Mesendoderm (in vitro differentiated cells): ENCODE results near the gene NT5DC1.

ENCODE experiments used
- DNase-seq: peaks from one replicate; pipeline ENCODE4 v3.0.0; 2013
- H2AK5ac ChIP-seq: 2 replicates; pipeline ENCODE4 v1.6.1; 2013; ENCODE audit warnings: low read length, inconsistent platforms
- H2BK120ac ChIP-seq: 2 replicates; pipeline ENCODE4 v1.6.1; 2013; ENCODE audit warnings: low read depth, mild to moderate bottlenecking, low read length, moderate library complexity, mixed read lengths
- H2BK15ac ChIP-seq: replicated peaks from 2 replicates; pipeline ENCODE4 v1.6.1; 2013; ENCODE audit warnings: low read depth, mild to moderate bottlenecking, moderate library complexity
- H2BK5ac ChIP-seq: 2 replicates; pipeline ENCODE4 v1.6.1; 2013; ENCODE audit warnings: low read length, inconsistent platforms
- H3K18ac ChIP-seq: 2 replicates; pipeline ENCODE4 v1.6.1; 2013; ENCODE audit warnings: mild to moderate bottlenecking, low read length, mixed read lengths
- H3K23ac ChIP-seq: one replicate; pipeline ENCODE4 v1.6.1; 2013; ENCODE audit warnings: low read length
- H3K27ac ChIP-seq: 2 replicates; pipeline ENCODE4 v1.5.1; 2013; ENCODE audit warnings: low read depth, mild to moderate bottlenecking, inconsistent platforms, low read length, moderate library complexity
- H3K27me3 ChIP-seq: 2 replicates; pipeline ENCODE4 v1.6.1; 2013; ENCODE audit warnings: low read length, control low read depth, mild to moderate bottlenecking, inconsistent platforms; ENCODE audit not compliant: insufficient read depth, poor library complexity
- H3K36me3 ChIP-seq: 2 replicates; pipeline ENCODE4 v1.6.1; 2013; ENCODE audit warnings: low read length, inconsistent platforms; ENCODE audit not compliant: control insufficient read depth, insufficient read depth
- H3K4ac ChIP-seq: one replicate; pipeline ENCODE4 v1.6.1; 2013; ENCODE audit warnings: low read depth, mild to moderate bottlenecking, low read length, moderate library complexity
- H3K4me1 ChIP-seq: 2 replicates; pipeline ENCODE4 v1.6.1; 2013; ENCODE audit warnings: low read depth, low read length, inconsistent platforms; ENCODE audit not compliant: control insufficient read depth
- H3K4me2 ChIP-seq: 2 replicates; pipeline ENCODE4 v1.6.1; 2013; ENCODE audit warnings: low read length
- H3K4me3 ChIP-seq: 2 replicates; pipeline ENCODE4 v1.5.1; 2013; ENCODE audit warnings: mild to moderate bottlenecking, low read length
- H3K56ac ChIP-seq: one replicate; pipeline ENCODE4 v1.6.1; 2013; ENCODE audit warnings: low read length
- H3K79me1 ChIP-seq: 2 replicates; pipeline ENCODE4 v1.6.1; 2013; ENCODE audit warnings: low read length, inconsistent platforms
- H3K79me2 ChIP-seq: 2 replicates; pipeline ENCODE4 v1.6.1; 2013; ENCODE audit warnings: mild to moderate bottlenecking, low read length; ENCODE audit not compliant: control insufficient read depth, insufficient read depth
- H3K9ac ChIP-seq: 2 replicates; pipeline ENCODE4 v1.6.1; 2013; ENCODE audit warnings: low read length, inconsistent platforms
- H4K5ac ChIP-seq: one replicate; pipeline ENCODE4 v1.6.1; 2013; ENCODE audit warnings: low read length
- H4K8ac ChIP-seq: one replicate; pipeline ENCODE4 v1.6.1; 2013; ENCODE audit warnings: low read depth, mild to moderate bottlenecking, control low read depth, low read length, moderate library complexity
- WGBS: extraction: QIAGEN DNeasy Blood & Tissue Kit; methylation state at CpG from one replicate; pipeline ENCODE4 v1.1.7; 2013; ENCODE audit warnings: low lambda C conversion rate, missing lambda C conversion rate; ENCODE audit not compliant: insufficient coverage; ENCODE audit errors: extremely low coverage; 5-methylcytosine and 5-hydroxymethylcytosine counted together

Gene NT5DC1

DNA sequence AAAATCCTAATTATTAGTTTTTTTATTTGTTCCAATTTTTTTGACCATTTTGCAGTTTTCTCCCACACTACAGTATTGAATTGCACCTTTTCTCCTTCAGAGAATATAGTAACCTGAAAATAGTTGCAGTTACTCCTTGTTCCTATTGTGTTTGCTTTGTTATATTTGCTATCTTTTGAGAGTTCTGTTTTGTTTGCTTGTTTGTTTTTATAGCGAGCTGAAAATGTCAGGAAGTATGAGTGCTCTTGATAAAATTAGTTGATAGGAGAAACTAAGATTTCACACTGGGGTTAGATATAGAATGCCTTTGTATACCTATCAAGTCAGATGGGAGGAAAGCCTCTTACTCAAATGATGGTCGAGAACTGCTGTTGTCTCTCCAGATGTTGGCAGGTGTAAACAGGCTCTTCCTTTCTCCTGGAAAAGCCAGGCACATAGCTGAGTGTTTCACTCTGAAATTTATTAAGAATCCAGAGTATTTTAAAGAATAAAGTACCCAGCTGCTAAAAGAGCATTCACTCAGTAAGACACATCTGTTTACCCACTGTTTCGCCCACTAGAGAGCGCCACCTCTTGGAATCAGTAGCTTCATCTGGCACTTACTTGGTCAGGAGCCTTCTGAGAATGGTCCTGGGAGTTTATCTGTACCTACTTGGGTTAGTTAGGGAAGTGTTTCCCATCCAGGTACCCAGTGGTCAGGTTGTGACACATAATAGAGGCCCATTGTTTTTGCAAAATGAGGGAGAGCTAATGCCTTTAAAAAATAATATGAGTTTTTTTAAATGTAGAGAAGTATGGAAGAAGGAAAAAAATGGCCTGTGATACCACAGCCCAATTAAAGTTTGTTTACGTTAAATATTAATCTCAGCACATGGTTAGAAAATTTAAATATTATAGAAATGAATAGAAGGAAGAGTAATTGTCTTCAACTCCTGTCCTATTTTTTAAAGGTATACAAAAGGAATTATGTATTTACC lies 11.2 kb downstream of the NT5DC1 start:
- no peak overlapping the region for H3K27ac ChIP-seq
- H3K23ac ChIP-seq = no peak overlapping the region
- no peak overlapping the region for H3K4me2 ChIP-seq
- H2BK5ac ChIP-seq = no peak overlapping the region
- no CpG with 5 or more reads among the region's 5 CpGs for WGBS
- H2AK5ac ChIP-seq = no peak overlapping the region
- H2BK120ac ChIP-seq = no peak overlapping the region
- no peaks in the 10 kb centered on the region for H3K79me2 ChIP-seq
- DNase-seq = peak; percentile 78
- no peaks in the 10 kb centered on the region for H3K36me3 ChIP-seq
- no peak overlapping the region for H3K56ac ChIP-seq
- no peaks in the 10 kb centered on the region for H3K79me1 ChIP-seq
- H3K27me3 ChIP-seq = no peaks in the 10 kb centered on the region
- H3K9ac ChIP-seq = no peak overlapping the region
- no peak overlapping the region for H3K4ac ChIP-seq
- no peak overlapping the region for H3K4me3 ChIP-seq
- no peaks in the 10 kb centered on the region for H3K4me1 ChIP-seq
- no peak overlapping the region for H4K8ac ChIP-seq
- H3K18ac ChIP-seq = no peak overlapping the region
- no peak overlapping the region for H4K5ac ChIP-seq
- no peak overlapping the region for H2BK15ac ChIP-seq

DNA sequence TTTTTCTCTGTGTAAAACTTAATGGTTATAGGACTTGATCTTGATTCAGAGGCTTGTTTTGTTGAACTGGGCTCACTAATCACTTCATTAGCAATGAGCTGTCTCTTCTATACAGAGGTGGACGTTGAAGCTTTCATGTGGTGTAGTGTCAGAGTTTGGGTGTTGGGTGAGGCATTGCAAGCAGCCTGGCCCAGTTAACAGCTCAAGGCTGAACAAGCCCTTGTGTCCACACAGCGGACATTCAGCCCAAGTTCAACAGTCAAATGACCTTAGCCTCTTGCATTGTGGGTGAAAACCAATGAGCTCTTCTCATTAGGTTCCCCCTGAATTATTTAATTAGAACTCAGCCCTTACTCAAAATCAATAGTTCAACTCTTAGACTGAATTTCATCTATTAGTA lies 12.7 kb downstream of the NT5DC1 start:
- no peaks in the 10 kb centered on the region for H3K79me2 ChIP-seq
- H2BK5ac ChIP-seq = no peak overlapping the region
- no peak overlapping the region for H3K56ac ChIP-seq
- H3K23ac ChIP-seq = no peak overlapping the region
- H3K4ac ChIP-seq = no peak overlapping the region
- WGBS = no CpG with 5 or more reads among the region's 2 CpGs
- H2BK120ac ChIP-seq = no peak overlapping the region
- no peak overlapping the region for H2BK15ac ChIP-seq
- no peak overlapping the region for H3K4me2 ChIP-seq
- no peak overlapping the region for H3K9ac ChIP-seq
- no peaks in the 10 kb centered on the region for H3K4me1 ChIP-seq
- H4K5ac ChIP-seq = no peak overlapping the region
- H3K79me1 ChIP-seq = no peaks in the 10 kb centered on the region
- H3K36me3 ChIP-seq = no peaks in the 10 kb centered on the region
- H2AK5ac ChIP-seq = no peak overlapping the region
- H3K4me3 ChIP-seq = no peak overlapping the region
- H3K18ac ChIP-seq = no peak overlapping the region
- H4K8ac ChIP-seq = no peak overlapping the region
- H3K27me3 ChIP-seq = no peaks in the 10 kb centered on the region
- no peak for DNase-seq
- no peak overlapping the region for H3K27ac ChIP-seq

DNA sequence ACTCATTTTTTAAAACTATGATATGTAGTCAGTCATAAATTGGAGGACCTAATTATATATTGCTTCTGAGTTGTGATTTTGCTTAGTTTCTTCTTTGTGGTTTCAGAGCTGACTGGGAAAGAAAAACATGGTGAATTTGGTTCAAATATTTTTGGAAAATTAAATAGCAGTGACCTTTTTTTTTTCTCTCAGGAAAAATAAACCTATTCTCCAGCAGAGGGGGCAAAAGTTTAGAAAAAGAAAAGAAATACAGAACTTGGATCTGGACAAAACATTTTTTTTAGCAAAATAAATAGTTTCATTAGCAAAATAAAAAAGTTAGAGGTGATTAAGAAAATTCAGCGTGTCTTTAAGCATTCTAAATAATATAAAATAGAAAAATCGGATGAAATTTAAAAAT lies 15.1 kb downstream of the NT5DC1 start:
- no peak overlapping the region for H3K27ac ChIP-seq
- WGBS = no CpG with 5 or more reads among the region's 2 CpGs
- no peak overlapping the region for H3K56ac ChIP-seq
- no peak for DNase-seq
- H3K4ac ChIP-seq = no peak overlapping the region
- no peaks in the 10 kb centered on the region for H3K79me2 ChIP-seq
- H3K79me1 ChIP-seq = no peaks in the 10 kb centered on the region
- H3K4me2 ChIP-seq = no peak overlapping the region
- no peak overlapping the region for H3K9ac ChIP-seq
- H2BK120ac ChIP-seq = no peak overlapping the region
- no peak overlapping the region for H3K18ac ChIP-seq
- H4K5ac ChIP-seq = no peak overlapping the region
- H4K8ac ChIP-seq = no peak overlapping the region
- no peaks in the 10 kb centered on the region for H3K27me3 ChIP-seq
- no peak overlapping the region for H2BK15ac ChIP-seq
- H3K36me3 ChIP-seq = no peaks in the 10 kb centered on the region
- H2AK5ac ChIP-seq = no peak overlapping the region
- no peak overlapping the region for H3K4me3 ChIP-seq
- no peak overlapping the region for H2BK5ac ChIP-seq
- H3K4me1 ChIP-seq = no peaks in the 10 kb centered on the region
- no peak overlapping the region for H3K23ac ChIP-seq

DNA sequence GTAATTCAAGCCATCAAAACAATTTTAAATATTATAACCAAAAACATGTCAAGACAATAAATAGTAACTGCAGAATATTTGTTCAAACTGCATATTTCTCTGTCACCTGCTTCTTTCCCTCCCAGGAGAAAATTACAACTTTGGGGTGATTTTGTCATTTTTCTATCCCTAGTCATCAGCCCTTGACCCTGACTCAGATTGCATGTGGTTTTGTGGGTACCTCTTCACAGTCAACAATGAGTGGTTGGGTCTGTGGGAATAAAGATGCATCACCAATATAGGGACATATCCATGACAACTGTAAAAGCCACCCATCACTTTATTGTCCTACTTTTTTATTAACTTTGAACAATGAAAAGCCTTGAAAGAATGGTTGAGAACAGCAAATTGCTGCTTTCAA lies 18.0 kb downstream of the NT5DC1 start:
- Histone ChIP-seq H3K4me3 (no peak overlapping the region), H3K27ac (no peak overlapping the region), H3K18ac (no peak overlapping the region), H3K36me3 (no peaks in the 10 kb centered on the region), H2BK15ac (no peak overlapping the region), H2AK5ac (no peak overlapping the region), H3K9ac (no peak overlapping the region), H3K56ac (no peak overlapping the region), H3K79me1 (no peaks in the 10 kb centered on the region), H3K27me3 (no peaks in the 10 kb centered on the region), H2BK120ac (no peak overlapping the region), H3K23ac (no peak overlapping the region), H3K4ac (no peak overlapping the region), H3K79me2 (no peaks in the 10 kb centered on the region), H4K8ac (no peak overlapping the region), H3K4me1 (no peaks in the 10 kb centered on the region), H3K4me2 (no peak overlapping the region), H4K5ac (no peak overlapping the region), H2BK5ac (no peak overlapping the region)
- no peak for DNase-seq

DNA sequence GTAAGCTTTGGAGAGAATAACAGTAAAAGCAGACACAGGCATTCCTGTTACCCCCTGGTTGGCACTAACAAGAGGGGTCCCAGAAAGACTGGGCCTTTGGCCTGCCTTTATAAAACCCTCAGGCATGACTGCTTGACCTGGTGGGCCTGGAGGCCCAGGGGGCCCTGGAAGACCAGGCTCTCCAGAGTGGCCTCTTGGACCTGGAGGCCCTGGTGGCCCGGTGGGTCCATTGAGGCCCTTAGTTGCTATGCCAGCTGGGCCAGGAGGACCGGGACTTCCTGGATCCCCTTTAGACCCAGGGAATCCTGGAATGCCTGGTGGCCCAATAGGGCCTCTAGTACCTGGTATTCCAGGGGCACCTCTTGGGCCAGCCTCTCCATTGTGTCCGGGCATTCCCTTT lies 19.8 kb downstream of the NT5DC1 start:
- Histone ChIP-seq H2BK15ac (no peak overlapping the region), H3K56ac (no peak overlapping the region), H3K79me1 (no peaks in the 10 kb centered on the region), H4K5ac (no peak overlapping the region), H3K27me3 (no peaks in the 10 kb centered on the region), H2AK5ac (no peak overlapping the region), H2BK120ac (no peak overlapping the region), H3K4ac (no peak overlapping the region), H2BK5ac (no peak overlapping the region), H3K36me3 (no peaks in the 10 kb centered on the region), H3K18ac (no peak overlapping the region), H3K4me2 (no peak overlapping the region), H3K23ac (no peak overlapping the region), H3K4me1 (no peaks in the 10 kb centered on the region), H3K4me3 (no peak overlapping the region), H3K79me2 (no peaks in the 10 kb centered on the region), H3K27ac (no peak overlapping the region), H3K9ac (no peak overlapping the region), H4K8ac (no peak overlapping the region)
- no CpG with 5 or more reads among the region's 3 CpGs for WGBS
- DNase-seq = no peak

DNA sequence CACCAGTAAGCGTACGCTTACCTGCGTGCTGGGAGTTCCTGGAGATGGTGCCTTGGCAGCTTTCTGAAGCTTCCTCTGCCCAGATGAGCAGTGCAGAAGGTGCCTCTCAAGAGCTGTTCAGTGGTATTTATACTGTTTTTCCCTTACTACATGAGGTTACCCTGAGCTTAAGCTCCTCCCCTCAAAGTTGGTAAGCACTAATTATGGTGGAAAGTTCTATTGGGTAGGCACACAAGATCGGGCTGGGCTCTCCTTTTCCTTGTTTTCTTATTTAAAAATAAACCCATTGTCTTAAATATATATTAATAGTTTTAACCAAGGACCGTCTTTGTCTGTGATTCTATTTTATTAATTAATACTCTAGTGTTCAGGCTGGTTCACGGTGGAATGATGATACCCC lies 25.4 kb downstream of the NT5DC1 start, which contains the start of gene COL10A1:
TSS of gene COL10A1 (minus strand) at position 101 of the 400 bp plus-strand sequence. CDS start 640 bp downstream, outside the sequence.
- no peak within 1 kb of the TSS for H4K5ac ChIP-seq
- no peak within 1 kb of the TSS for H2BK120ac ChIP-seq
- no peak within 1 kb of the TSS for H2AK5ac ChIP-seq
- no peak within 1 kb of the TSS for H3K56ac ChIP-seq
- no peak within 1 kb of the TSS for H3K4me2 ChIP-seq
- H3K9ac ChIP-seq = no peak within 1 kb of the TSS
- DNase-seq = no peak
- H3K27me3 ChIP-seq = no peaks in the 10 kb centered on the region
- no peak within 1 kb of the TSS for H3K27ac ChIP-seq
- no CpG with 5 or more reads among the region's 6 CpGs for WGBS
- no peak within 1 kb of the TSS for H3K4ac ChIP-seq
- no peak within 1 kb of the TSS for H3K23ac ChIP-seq
- no peaks in the 10 kb centered on the region for H3K4me1 ChIP-seq
- H3K36me3 ChIP-seq = no peaks in the 10 kb centered on the region
- H3K4me3 ChIP-seq = no peak within 1 kb of the TSS
- H3K79me1 ChIP-seq = no peaks in the 10 kb centered on the region
- H3K79me2 ChIP-seq = no peaks in the 10 kb centered on the region
- H4K8ac ChIP-seq = no peak within 1 kb of the TSS
- no peak within 1 kb of the TSS for H3K18ac ChIP-seq
- H2BK15ac ChIP-seq = no peak within 1 kb of the TSS
- no peak within 1 kb of the TSS for H2BK5ac ChIP-seq
